Activated CD8-positive, alpha-beta T cell treated with anti-CD3 and anti-CD28 coated beads for 36 hours (primary cell): ENCODE measurements around the gene TBX21. TPM values are rescaled to one million over a fixed set of nuclear protein-coding genes. Genes with fewer than 3 reads are reported as not detected.

ENCODE experiments used
- ATAC-seq: fragments of 200-7000 bp; cut with Tn5 transposase; one replicate; pipeline ENCODE4 v1.10.0; 2021; ENCODE audit warnings: mild to moderate bottlenecking, moderate library complexity
- CTCF ChIA-PET: fragments of 350-600 bp; sonication (Branson Sonifier 250); formaldehyde crosslinking; loops from one replicate; lab custom pipeline; 2021; ENCODE audit warnings: antibody characterized with exemption; lab: Charles Lee
- POLR2A ChIA-PET: fragments of 350-600 bp; sonication (Branson Sonifier 250); formaldehyde crosslinking; loops from one replicate; lab custom pipeline; 2021; ENCODE audit warnings: antibody characterized with exemption; lab: Charles Lee
- DNase-seq: peaks from one replicate; pipeline ENCODE4 v3.0.0-alpha.2; 2020
- H3K27ac Mint-ChIP-seq: one replicate; pipeline ENCODE4 v1.8.0; 2021; ENCODE audit warnings: mild to moderate bottlenecking, mixed read lengths
- H3K27me3 Mint-ChIP-seq: one replicate; pipeline ENCODE4 v1.8.0; 2021; ENCODE audit warnings: mixed read lengths
- H3K36me3 Mint-ChIP-seq: one replicate; pipeline ENCODE4 v1.8.0; 2021; ENCODE audit warnings: low read depth, mixed read lengths
- H3K4me1 Mint-ChIP-seq: one replicate; pipeline ENCODE4 v1.8.0; 2021; ENCODE audit warnings: low read depth, mixed read lengths
- H3K4me3 Mint-ChIP-seq: one replicate; pipeline ENCODE4 v1.8.0; 2021; ENCODE audit warnings: mild to moderate bottlenecking, moderate library complexity, mixed read lengths
- H3K9me3 Mint-ChIP-seq: one replicate; pipeline ENCODE4 v1.8.0; 2021; ENCODE audit warnings: mixed read lengths
- intact Hi-C: fragments of 100-400 bp; cut with micrococcal nuclease; formaldehyde crosslinking; loops from one replicate; pipeline ENCODE4 v1.10.0; 2022
- total RNA-seq, 2 experiments: library from RNA; stranded (reverse); gene quantifications; one replicate each; pipeline ENCODE4 v1.2.3, GENCODE V29; 2021
- TF ChIP-seq, protein P1 (sequence below): fragments of 200-600 bp; IDR thresholded peaks from one replicate; pipeline ENCODE4 v1.8.0; 2022; ENCODE audit warnings: antibody characterized with exemption, mild to moderate bottlenecking

Gene TBX21
- total RNA-seq, 2 experiments from 2014 or later = 53.0 to 56.9 TPM

DNA sequence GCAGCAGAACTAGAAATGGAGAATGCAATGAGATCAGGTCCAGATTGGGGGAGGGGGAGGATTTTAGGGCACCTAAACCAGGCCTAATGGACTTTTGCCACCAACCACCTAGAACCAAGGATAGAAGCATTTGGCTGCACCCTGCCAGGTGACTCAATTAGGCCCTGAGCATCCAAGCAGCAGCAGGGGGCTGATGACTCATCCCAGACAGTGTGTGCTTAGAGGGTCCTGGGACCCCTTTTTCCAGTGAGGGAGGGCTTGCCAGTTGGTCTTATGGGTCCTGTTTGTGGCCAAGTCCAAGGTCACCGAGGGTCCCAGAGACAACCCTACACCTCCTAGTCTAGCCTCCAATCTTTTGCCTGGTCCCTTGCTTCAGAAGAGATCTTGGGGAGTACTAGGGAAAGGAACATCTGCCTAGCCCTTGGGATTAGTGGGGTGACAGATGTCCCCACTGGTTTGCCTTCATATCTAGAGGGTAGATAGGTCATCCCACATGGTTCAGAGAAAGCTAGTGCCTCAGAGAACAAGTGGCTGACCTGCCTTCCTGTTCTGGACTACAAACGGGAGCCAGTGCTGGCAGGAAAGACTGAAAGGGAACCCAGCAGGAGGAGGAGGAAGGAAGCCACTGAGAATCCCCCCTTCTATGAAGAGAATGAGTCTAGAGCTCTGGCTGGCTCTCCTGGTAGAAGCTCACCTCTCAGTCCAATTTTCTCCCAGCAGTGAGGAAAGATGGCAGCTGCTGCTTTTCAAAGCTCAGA, 40.7 kb upstream of the TBX21 start:
- POLR2A ChIA-PET = interaction anchor here (0.9 to 18.8 kb wide), 11 partner anchors 10 to 43 kb away, joined by 3 to 493 read pairs (median 6); partner anchors contain the start of genes KPNB1 and TBX21
- no peaks in the 10 kb centered on the region for H3K9me3 Mint-ChIP-seq
- intact Hi-C loops = no loop called here

DNA sequence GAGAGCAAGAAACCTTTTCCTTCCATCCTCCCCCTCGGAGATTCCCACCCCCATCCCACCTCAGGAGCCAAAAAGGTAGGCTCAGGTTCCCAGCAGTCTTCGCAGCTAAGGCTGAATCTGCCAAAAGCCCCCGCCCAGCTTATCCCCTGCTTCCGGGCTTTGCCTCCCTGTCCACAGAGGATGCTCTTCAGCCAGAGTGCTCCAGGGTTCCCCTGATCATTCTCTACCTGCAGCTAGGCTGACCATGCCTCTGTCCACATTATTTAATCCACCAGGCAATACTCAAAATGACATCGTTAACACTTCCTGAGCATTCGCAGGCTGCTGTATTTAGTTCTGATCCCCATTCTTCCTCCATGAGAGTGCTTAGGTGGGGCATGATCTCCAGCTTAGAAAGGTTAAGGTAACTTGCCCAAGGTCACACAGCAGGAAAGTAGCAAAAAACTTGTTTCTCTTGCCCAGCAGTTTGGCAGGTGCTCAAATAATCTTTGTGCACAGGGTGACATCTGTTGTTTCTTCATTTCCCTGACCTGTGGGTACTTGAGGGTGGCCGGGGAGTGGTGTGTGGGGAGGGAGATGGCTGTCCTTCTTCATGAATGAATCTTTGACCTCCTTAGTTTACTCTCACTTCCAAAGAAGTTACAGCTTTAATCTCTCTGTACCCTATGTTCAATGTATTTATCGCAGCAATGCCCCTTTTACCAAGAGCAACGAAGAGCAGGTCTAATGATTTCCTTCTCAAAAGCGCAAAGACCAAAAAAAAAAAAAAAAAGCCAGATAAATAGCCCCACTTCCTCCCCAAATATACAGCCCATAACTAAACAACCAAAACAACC, 39.9 kb upstream of the TBX21 start:
- Mint-ChIP-seq H3K36me3 (peaks cover 3% of the 10 kb centered on the region), H3K27me3 (no peaks in the 10 kb centered on the region), H3K4me1 (peaks cover 49% of the 10 kb centered on the region), H3K27ac (peak overlapping the region; percentile 89), H3K4me3 (peak overlapping the region; percentile 82), H3K9me3 (no peaks in the 10 kb centered on the region)
- TF ChIP-seq, protein P1, sequence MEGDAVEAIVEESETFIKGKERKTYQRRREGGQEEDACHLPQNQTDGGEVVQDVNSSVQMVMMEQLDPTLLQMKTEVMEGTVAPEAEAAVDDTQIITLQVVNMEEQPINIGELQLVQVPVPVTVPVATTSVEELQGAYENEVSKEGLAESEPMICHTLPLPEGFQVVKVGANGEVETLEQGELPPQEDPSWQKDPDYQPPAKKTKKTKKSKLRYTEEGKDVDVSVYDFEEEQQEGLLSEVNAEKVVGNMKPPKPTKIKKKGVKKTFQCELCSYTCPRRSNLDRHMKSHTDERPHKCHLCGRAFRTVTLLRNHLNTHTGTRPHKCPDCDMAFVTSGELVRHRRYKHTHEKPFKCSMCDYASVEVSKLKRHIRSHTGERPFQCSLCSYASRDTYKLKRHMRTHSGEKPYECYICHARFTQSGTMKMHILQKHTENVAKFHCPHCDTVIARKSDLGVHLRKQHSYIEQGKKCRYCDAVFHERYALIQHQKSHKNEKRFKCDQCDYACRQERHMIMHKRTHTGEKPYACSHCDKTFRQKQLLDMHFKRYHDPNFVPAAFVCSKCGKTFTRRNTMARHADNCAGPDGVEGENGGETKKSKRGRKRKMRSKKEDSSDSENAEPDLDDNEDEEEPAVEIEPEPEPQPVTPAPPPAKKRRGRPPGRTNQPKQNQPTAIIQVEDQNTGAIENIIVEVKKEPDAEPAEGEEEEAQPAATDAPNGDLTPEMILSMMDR = no peak
- ChIA-PET POLR2A (interaction anchor here (0.8 to 18.8 kb wide), 11 partner anchors 11 to 43 kb away, joined by 3 to 493 read pairs (median 6); partner anchors contain the start of genes KPNB1 and TBX21), CTCF (interaction anchor here (0.8 to 19.3 kb wide), 11 partner anchors 9 to 109 kb away, joined by 3 to 424 read pairs (median 4); partner anchors contain the start of gene TBX21)
- intact Hi-C loops = no loop called here
- DNase-seq (no peak), ATAC-seq (no peak)

More for the DNA sequence above, 40.7 kb upstream of the TBX21 start:
- H3K27ac Mint-ChIP-seq = peak overlapping the region; percentile 89
- H3K4me1 Mint-ChIP-seq = peaks cover 43% of the 10 kb centered on the region
- DNase-seq = no peak
- no peak for ATAC-seq
- peaks cover 3% of the 10 kb centered on the region for H3K36me3 Mint-ChIP-seq
- TF ChIP-seq, protein P1 = no peak
- no peaks in the 10 kb centered on the region for H3K27me3 Mint-ChIP-seq
- CTCF ChIA-PET = interaction anchor here (0.8 to 19.3 kb wide), 9 partner anchors 9 to 110 kb away, joined by 3 to 424 read pairs (median 4); partner anchors contain the start of gene TBX21
- H3K4me3 Mint-ChIP-seq = peak overlapping the region; percentile 82

DNA sequence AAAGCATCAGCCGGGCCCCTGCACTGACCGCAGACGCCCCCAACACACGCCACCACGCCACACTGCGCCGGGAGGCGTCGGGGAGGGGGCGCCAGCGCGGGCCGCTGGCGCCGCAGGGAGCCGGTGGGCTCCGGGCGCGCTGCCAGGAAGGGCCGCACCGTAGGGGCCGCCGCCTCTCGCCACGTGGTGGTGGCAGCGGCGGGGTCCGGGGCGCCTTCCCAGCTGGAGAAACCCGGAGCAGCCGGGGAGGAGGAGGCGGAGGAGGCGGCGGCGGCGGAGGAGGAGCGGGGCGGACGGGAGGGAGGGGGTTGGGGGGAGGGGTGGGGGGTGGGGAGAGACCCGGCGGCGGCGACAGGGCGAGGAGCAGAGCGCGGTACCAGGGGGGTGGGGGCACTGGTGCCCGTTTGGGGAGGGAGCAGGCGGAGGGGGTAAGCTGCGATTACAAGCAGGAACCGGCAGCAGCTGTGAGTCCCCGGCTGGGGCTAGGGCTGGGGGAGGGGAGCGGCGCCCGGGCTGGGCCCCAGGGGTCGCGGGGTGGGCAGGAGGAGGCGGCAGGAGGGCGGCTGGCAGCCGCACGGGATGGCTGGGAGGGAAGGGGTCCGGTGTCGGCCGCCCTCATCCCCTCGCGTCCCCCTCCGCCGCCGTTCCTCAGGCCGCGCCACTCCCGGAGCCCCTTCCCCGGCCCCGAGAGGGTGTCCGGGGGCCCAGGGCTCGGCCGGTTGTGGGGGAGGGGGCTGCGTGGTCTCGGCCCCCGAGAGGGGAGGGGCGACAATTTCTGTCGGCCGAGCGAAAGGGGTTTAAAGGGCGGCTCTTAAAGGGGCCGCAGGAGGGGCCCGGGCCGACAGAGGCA, 39.1 kb upstream of the TBX21 start, which contains the start of gene TBKBP1:
TSS of gene TBKBP1 (plus strand) at position 431 of the 850 bp plus-strand sequence. CDS start 1,952 bp downstream, outside the sequence.
- intact Hi-C loops = no loop called here
- H3K4me1 Mint-ChIP-seq = peaks cover 57% of the 10 kb centered on the region
- peak within 1 kb of the TSS; percentile 89 for H3K27ac Mint-ChIP-seq
- peaks cover 4% of the 10 kb centered on the region for H3K36me3 Mint-ChIP-seq
- H3K27me3 Mint-ChIP-seq = no peaks in the 10 kb centered on the region
- ATAC-seq = peak; percentile 31
- no peaks in the 10 kb centered on the region for H3K9me3 Mint-ChIP-seq
- TF ChIP-seq, protein P1 = no peak
- peak within 1 kb of the TSS; percentile 82 for H3K4me3 Mint-ChIP-seq
- peak; percentile 66 for DNase-seq
- ChIA-PET POLR2A (interaction anchor here (0.6 to 18.8 kb wide), 11 partner anchors 10 to 44 kb away, joined by 3 to 493 read pairs (median 6); partner anchors contain the start of genes KPNB1 and TBX21), CTCF (interaction anchor here (0.9 to 19.3 kb wide), 7 partner anchors 10 to 108 kb away, joined by 3 to 424 read pairs (median 3); partner anchors contain the start of gene TBX21)
